GM18868 (cell line): ENCODE measurements around the gene PLXNB1.
A peak's percentile ranks its signal among the peaks of the same experiment; 100 is the strongest.
"Not testable (repeated sequence)": the region's sequence is repeated elsewhere in the genome, so short reads cannot be mapped to it uniquely, and the experiment has no call there.

Experiments
- ATAC-seq: cut with Tn5 transposase; IDR thresholded peaks from one replicate; pipeline ENCODE4 v1.9.1; 2021; ENCODE audit warnings: mild to moderate bottlenecking, moderate library complexity; ENCODE audit not compliant: unreplicated experiment

The PLXNB1 gene

GRCh38 chr3:48464713-48465221, 34.9 kb upstream of the PLXNB1 start:
- ATAC-seq = no peak

- ATAC-seq = no peak
Observed at GRCh38 chr3:48463703-48464102, 33.8 kb upstream of the PLXNB1 start.

- not testable (repeated sequence) for ATAC-seq
Observed at GRCh38 chr3:48461767-48462166, 31.9 kb upstream of the PLXNB1 start.

GRCh38 chr3:48460517-48460902, 30.6 kb upstream of the PLXNB1 start:
- ATAC-seq = no peak

GRCh38 chr3:48459773-48460516, 30.1 kb upstream of the PLXNB1 start:
- ATAC-seq = no peak

GRCh38 chr3:48459331-48459730, 29.4 kb upstream of the PLXNB1 start:
- no peak for ATAC-seq

- no peak for ATAC-seq
Observed at GRCh38 chr3:48456456-48456855, 26.6 kb upstream of the PLXNB1 start.

GRCh38 chr3:48451270-48451669, 21.4 kb upstream of the PLXNB1 start:
- ATAC-seq = no peak

GRCh38 chr3:48446425-48447193, 16.7 kb upstream of the PLXNB1 start, which contains the start of gene ATRIP:
Gene ATRIP (plus strand): TSS chr3:48446737. CDS start chr3:48446846, 109 bp downstream.
- peak; percentile 82 for ATAC-seq

GRCh38 chr3:48446043-48446424, 16.1 kb upstream of the PLXNB1 start:
- no peak for ATAC-seq

GRCh38 chr3:48445277-48445882, 15.5 kb upstream of the PLXNB1 start:
- no peak for ATAC-seq

- no peak for ATAC-seq
Observed at GRCh38 chr3:48441940-48442339, 12.1 kb upstream of the PLXNB1 start.

GRCh38 chr3:48440590-48440958, 10.7 kb upstream of the PLXNB1 start:
- no peak for ATAC-seq

- ATAC-seq = peak; percentile 92
Observed at GRCh38 chr3:48439820-48440589, 10.1 kb upstream of the PLXNB1 start, which contains the start of the genes CCDC51 and TMA7. Gene CCDC51 (minus strand): TSS chr3:48440119. CDS start chr3:48435128, 4,991 bp downstream. Gene TMA7 (plus strand): TSS chr3:48440257. CDS start chr3:48440297, 40 bp downstream.

- ATAC-seq = no peak
Observed at GRCh38 chr3:48437812-48438211, 7.9 kb upstream of the PLXNB1 start.

- no peak for ATAC-seq
Observed at GRCh38 chr3:48436855-48437254, 7.0 kb upstream of the PLXNB1 start.

GRCh38 chr3:48436477-48436787, 6.5 kb upstream of the PLXNB1 start:
- no peak for ATAC-seq

GRCh38 chr3:48435774-48436476, 6.0 kb upstream of the PLXNB1 start:
- ATAC-seq = no peak

GRCh38 chr3:48435223-48435595, 5.3 kb upstream of the PLXNB1 start:
- ATAC-seq = no peak

GRCh38 chr3:48434591-48435222, 4.8 kb upstream of the PLXNB1 start:
- ATAC-seq = no peak
